Activated CD8-positive, alpha-beta memory T cell treated with anti-CD3 and anti-CD28 coated beads, Interleukin-2, amount 10 ng/mL, durations not matched to agents 7 days and 5 days (primary cell): ENCODE data around the gene LAG3. TPM values are rescaled to one million over a fixed set of nuclear protein-coding genes. Genes with fewer than 3 reads are reported as not detected.
"Not testable (repeated sequence)": the region's sequence is repeated elsewhere in the genome, so short reads cannot be mapped to it uniquely, and the experiment has no call there.

ENCODE experiments used
- ATAC-seq: fragments of 150-1000 bp; cut with Tn5 transposase; one replicate; pipeline ENCODE4 v1.10.0; 2021; ENCODE audit warnings: moderate library complexity
- CTCF ChIA-PET: fragments of 350-600 bp; sonication (Branson Sonifier 250); formaldehyde crosslinking; loops from one replicate; lab custom pipeline; 2021; ENCODE audit warnings: antibody characterized with exemption; lab: Charles Lee
- DNase-seq: peaks from one replicate; pipeline ENCODE4 v3.0.0-alpha.2; 2020
- H3K27ac Mint-ChIP-seq: one replicate; pipeline ENCODE4 v1.8.0; 2021; ENCODE audit warnings: mild to moderate bottlenecking, mixed read lengths
- H3K27me3 Mint-ChIP-seq: one replicate; pipeline ENCODE4 v1.8.0; 2021; ENCODE audit warnings: mixed read lengths
- H3K36me3 Mint-ChIP-seq: one replicate; pipeline ENCODE4 v1.8.0; 2021; ENCODE audit warnings: mild to moderate bottlenecking, mixed read lengths
- H3K4me1 Mint-ChIP-seq: one replicate; pipeline ENCODE4 v1.8.0; 2021; ENCODE audit warnings: mixed read lengths
- H3K4me3 Mint-ChIP-seq: one replicate; pipeline ENCODE4 v1.8.0; 2021; ENCODE audit warnings: mild to moderate bottlenecking, moderate library complexity, mixed read lengths
- H3K9me3 Mint-ChIP-seq: one replicate; pipeline ENCODE4 v1.8.0; 2022; ENCODE audit warnings: low read depth, mixed read lengths
- total RNA-seq, 2 experiments: library from RNA; stranded (reverse); gene quantifications; one replicate each; pipeline ENCODE4 v1.2.3, GENCODE V29; 2021

Gene LAG3
- total RNA-seq: 100 to 1,000 TPM; 320 to 420 TPM

DNA sequence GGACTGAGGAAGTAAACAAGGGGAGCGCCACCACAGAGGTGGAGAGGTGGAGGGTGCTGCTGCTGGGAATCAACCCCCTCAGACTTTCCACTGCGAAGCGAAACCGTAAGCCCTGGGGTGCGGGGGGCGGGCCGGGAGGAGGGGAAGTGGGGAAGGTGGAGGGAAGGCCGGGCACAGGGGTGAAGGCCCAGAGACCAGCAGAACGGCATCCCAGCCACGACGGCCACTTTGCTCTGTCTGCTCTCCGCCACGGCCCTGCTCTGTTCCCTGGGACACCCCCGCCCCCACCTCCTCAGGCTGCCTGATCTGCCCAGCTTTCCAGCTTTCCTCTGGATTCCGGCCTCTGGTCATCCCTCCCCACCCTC is at the start of gene LAG3:
Gene LAG3, plus strand, starts transcription at position 190 of the 365 bp plus-strand sequence. CDS start 333 bp downstream, outside the sequence.
- Mint-ChIP-seq H3K4me3 (peak within 1 kb of the TSS; percentile 90), H3K27ac (peak within 1 kb of the TSS; percentile 90), H3K27me3 (no peaks in the 10 kb centered on the region), H3K9me3 (no peaks in the 10 kb centered on the region), H3K36me3 (peaks cover 45% of the 10 kb centered on the region), H3K4me1 (peaks cover 58% of the 10 kb centered on the region)
- DNase-seq (peak; percentile 86), ATAC-seq (peak; percentile 43)
- CTCF ChIA-PET: interaction anchor here (1.0 to 5.7 kb wide), 8 partner anchors 9 to 100 kb away, joined by 3 to 98 read pairs (median 4); partner anchors contain the start of genes MLF2, P3H3 and SPSB2

DNA sequence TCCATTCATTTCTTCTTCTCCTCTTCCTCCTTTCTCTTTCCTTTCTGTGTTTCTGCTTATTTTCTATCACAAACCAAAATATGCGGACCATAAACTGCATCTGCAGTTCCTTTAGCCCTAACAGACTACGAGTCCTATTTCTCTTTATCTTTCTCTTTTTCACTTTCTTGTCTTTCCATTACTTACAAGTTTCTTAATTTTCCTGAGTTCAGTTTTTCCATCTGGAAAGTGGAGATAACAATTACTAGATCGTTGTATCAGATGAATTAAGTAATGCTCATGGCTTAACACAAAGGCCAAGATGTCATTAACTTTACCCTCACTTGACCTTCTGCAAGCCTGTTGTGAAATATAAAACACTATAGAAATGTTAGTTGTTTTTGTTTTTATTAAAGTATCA is 49.5 kb upstream of the LAG3 start:
- CTCF ChIA-PET: interaction anchor here (0.6 to 4.8 kb wide), 12 partner anchors 13 to 390 kb away, joined by 3 to 39 read pairs (median 8); partner anchors contain the start of genes CDCA3, MLF2, SPSB2 and USP5
- H3K9me3 Mint-ChIP-seq: no peaks in the 10 kb centered on the region
- ATAC-seq (no peak), DNase-seq (no peak)
- H3K27me3 Mint-ChIP-seq: no peaks in the 10 kb centered on the region
- H3K36me3 Mint-ChIP-seq: no peaks in the 10 kb centered on the region
- H3K27ac Mint-ChIP-seq: peak overlapping the region; percentile 3
- H3K4me1 Mint-ChIP-seq: peaks cover 21% of the 10 kb centered on the region
- H3K4me3 Mint-ChIP-seq: peak overlapping the region; percentile 79

- Mint-ChIP-seq H3K4me1 (peaks cover 21% of the 10 kb centered on the region), H3K4me3 (peak within 1 kb of the TSS; percentile 79)
- peak; percentile 99 for DNase-seq
Measured at GRCh38 chr12:6723607-6724408, 48.5 kb upstream of the LAG3 start, which contains the start of gene COPS7A. Gene COPS7A, plus strand, starts transcription at chr12:6724046. Its CDS starts 611 bp downstream, at chr12:6724657.

DNA sequence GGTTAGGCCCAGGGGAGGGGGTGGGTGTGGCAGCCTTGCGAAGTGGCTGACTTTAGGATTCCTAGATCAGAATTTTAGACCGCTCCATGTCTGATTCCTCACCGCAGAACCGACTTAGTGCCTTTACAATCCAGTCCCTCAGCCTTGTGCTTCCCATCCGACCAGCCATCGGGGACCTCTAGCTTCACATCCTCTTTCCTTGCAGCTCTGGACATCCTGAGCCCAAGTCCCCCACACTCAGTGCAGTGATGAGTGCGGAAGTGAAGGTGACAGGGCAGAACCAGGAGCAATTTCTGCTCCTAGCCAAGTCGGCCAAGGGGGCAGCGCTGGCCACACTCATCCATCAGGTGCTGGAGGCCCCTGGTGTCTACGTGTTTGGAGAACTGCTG is 47.9 kb upstream of the LAG3 start:
- Mint-ChIP-seq H3K27me3 (no peaks in the 10 kb centered on the region), H3K4me1 (peaks cover 21% of the 10 kb centered on the region), H3K27ac (peak overlapping the region; percentile 89), H3K4me3 (peak overlapping the region; percentile 79), H3K36me3 (no peaks in the 10 kb centered on the region), H3K9me3 (no peaks in the 10 kb centered on the region)
- DNase-seq: peak; percentile 70
- peak; percentile 38 for ATAC-seq
- CTCF ChIA-PET: interaction anchor here (0.7 to 4.8 kb wide), 21 partner anchors 12 to 389 kb away, joined by 3 to 39 read pairs (median 4); partner anchors contain the start of genes CDCA3, MLF2, MRPL51 and SPSB2

More at GRCh38 chr12:6723607-6724408, 48.5 kb upstream of the LAG3 start, which contains the start of gene COPS7A:
- CTCF ChIA-PET: interaction anchor here (0.5 to 4.8 kb wide), 26 partner anchors 12 to 389 kb away, joined by 3 to 39 read pairs (median 4); partner anchors contain the start of genes CDCA3, MLF2, MRPL51 and SPSB2
- no peaks in the 10 kb centered on the region for H3K9me3 Mint-ChIP-seq
- ATAC-seq: peak; percentile 95
- H3K27ac Mint-ChIP-seq: peak within 1 kb of the TSS; percentile 89
- H3K36me3 Mint-ChIP-seq: no peaks in the 10 kb centered on the region
- H3K27me3 Mint-ChIP-seq: no peaks in the 10 kb centered on the region

- CTCF ChIA-PET: interaction anchor here (1.4 to 4.8 kb wide), 4 partner anchors 12 to 55 kb away, joined by 3 to 39 read pairs (median 8); partner anchors contain the start of gene MLF2
- Mint-ChIP-seq H3K27me3 (no peaks in the 10 kb centered on the region), H3K4me3 (peak overlapping the region; percentile 79), H3K9me3 (no peaks in the 10 kb centered on the region), H3K36me3 (peaks cover 3% of the 10 kb centered on the region), H3K4me1 (peaks cover 21% of the 10 kb centered on the region), H3K27ac (peak overlapping the region; percentile 89)
- ATAC-seq (no peak), DNase-seq (no peak)
Measured at GRCh38 chr12:6725350-6725749, 47.0 kb upstream of the LAG3 start.

- DNase-seq (no peak), ATAC-seq (no peak)
- no peaks in the 10 kb centered on the region for H3K27me3 Mint-ChIP-seq
- H3K36me3 Mint-ChIP-seq: peaks cover 10% of the 10 kb centered on the region
- CTCF ChIA-PET: no interaction called here
- H3K27ac Mint-ChIP-seq: no peak overlapping the region
- no peaks in the 10 kb centered on the region for H3K9me3 Mint-ChIP-seq
- H3K4me3 Mint-ChIP-seq: no peak overlapping the region
- H3K4me1 Mint-ChIP-seq: peaks cover 13% of the 10 kb centered on the region
Measured at GRCh38 chr12:6729186-6729585, 43.1 kb upstream of the LAG3 start.

DNA sequence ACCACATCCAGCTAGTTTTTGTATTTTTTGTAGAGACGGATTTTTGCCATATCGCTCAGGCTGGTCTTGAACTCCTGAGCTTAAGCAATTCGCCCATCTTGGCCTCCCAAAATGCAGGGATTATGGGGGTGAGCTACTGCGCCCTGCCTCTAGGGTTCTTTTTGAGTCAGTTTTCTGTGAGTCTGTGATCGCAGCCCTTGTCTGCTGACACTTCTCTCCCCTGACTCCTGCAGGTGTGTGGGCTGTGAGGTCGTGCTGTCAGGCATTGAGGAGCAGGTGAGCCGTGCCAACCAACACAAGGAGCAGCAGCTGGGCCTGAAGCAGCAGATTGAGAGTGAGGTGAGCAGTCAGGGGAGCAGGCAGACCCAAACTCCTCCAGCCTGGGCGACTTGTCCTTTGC is 42.2 kb upstream of the LAG3 start:
- Mint-ChIP-seq H3K36me3 (peaks cover 10% of the 10 kb centered on the region), H3K4me3 (no peak overlapping the region), H3K4me1 (peaks cover 8% of the 10 kb centered on the region), H3K9me3 (no peaks in the 10 kb centered on the region), H3K27ac (no peak overlapping the region), H3K27me3 (no peaks in the 10 kb centered on the region)
- CTCF ChIA-PET: interaction anchor here (0.8 to 1.4 kb wide), 2 partner anchors 23 to 94 kb away, joined by 3 to 4 read pairs; partner anchors contain the start of gene MLF2
- ATAC-seq (no peak), DNase-seq (no peak)

DNA sequence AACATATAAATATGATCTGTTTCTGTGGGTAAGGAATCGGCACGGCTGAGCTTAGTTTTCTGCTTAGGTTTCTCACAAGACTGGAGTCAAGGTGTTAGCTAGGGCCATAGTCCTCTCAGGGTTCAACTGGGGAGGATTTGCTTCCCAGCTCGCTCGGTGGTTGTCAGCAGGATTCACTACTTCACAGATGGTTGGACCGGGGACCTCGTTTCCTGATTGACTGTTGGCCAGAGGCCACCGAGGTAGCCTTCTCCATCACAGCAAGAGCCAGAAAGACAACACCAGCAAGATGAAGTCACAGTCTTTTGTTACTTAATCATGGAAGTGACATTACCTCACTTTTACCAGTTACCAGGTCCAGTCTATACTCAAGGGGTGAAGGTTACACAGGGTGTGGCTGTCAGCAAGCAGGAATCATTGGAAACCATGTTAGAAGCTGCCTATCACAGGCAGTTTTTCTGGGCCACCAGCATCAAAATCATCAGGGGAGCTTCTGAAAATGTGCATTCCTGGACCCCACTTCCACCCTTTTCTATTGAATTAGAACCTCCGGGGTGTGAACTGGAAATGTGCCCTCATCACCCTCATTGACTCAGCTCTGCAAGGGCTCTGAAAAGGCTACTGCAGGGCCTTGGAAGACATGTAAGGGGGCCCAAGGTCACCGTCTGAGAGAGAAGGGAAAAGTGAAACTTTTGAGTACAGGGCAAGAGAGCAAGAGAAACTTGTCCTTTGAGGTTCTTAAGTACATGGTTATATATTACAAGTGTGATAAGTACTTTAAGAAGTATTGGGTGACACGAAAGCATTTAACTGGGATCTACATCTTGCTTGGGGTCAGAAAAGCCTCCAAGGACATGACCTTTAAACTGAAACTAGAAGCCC is 37.6 kb upstream of the LAG3 start:
- H3K36me3 Mint-ChIP-seq: peaks cover 8% of the 10 kb centered on the region
- H3K27me3 Mint-ChIP-seq: no peaks in the 10 kb centered on the region
- ATAC-seq: no peak
- peaks cover 9% of the 10 kb centered on the region for H3K4me1 Mint-ChIP-seq
- peak overlapping the region; percentile 9 for H3K27ac Mint-ChIP-seq
- H3K4me3 Mint-ChIP-seq: no peak overlapping the region
- CTCF ChIA-PET: interaction anchor here (3.9 to 4.8 kb wide), 2 partner anchors 18 to 90 kb away, joined by 15 to 24 read pairs; partner anchors contain the start of gene MLF2
- no peaks in the 10 kb centered on the region for H3K9me3 Mint-ChIP-seq
- DNase-seq: no peak

DNA sequence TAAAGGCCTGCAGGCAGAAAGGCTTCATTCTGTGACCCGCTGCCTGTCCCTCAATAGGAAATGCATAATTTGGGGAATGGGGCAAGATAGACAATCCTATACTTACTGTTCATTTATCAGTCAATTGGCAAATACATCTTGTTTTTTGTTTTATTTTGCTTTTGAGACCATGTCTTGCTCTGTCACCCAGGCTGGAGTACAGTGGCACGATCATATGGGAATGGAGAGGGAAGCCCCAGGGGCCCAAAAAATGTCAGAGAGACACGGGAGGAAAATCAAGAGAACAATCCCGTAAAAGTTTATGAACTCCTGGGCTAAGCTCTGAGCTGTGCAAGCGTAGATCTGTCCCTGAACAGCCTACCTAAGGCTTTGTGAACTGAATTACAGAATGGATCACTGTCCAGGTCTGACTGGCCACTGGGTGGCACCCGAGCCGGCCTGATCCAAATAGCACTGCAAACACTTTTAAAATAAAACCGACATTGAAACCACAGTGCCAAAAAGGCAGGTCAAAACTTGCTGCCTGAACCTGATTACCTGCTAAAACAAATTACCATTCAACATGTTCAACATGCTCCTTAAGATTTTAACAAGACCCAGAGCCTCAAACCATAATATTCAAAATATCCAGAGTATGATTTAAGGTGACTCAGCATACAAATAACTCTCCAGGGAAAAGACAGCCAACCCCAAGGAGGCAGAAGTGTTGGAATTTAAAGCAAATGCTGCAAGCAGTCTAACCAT is 36.7 kb upstream of the LAG3 start:
- ATAC-seq (peak; percentile 84), DNase-seq (peak; percentile 72)
- no peaks in the 10 kb centered on the region for H3K27me3 Mint-ChIP-seq
- peaks cover 9% of the 10 kb centered on the region for H3K4me1 Mint-ChIP-seq
- no peaks in the 10 kb centered on the region for H3K9me3 Mint-ChIP-seq
- H3K4me3 Mint-ChIP-seq: no peak overlapping the region
- peak overlapping the region; percentile 22 for H3K27ac Mint-ChIP-seq
- peaks cover 7% of the 10 kb centered on the region for H3K36me3 Mint-ChIP-seq
- CTCF ChIA-PET: interaction anchor here (0.8 to 4.8 kb wide), 2 partner anchors 11 to 89 kb away, joined by 3 to 24 read pairs; no protein-coding TSS in a partner anchor

DNA sequence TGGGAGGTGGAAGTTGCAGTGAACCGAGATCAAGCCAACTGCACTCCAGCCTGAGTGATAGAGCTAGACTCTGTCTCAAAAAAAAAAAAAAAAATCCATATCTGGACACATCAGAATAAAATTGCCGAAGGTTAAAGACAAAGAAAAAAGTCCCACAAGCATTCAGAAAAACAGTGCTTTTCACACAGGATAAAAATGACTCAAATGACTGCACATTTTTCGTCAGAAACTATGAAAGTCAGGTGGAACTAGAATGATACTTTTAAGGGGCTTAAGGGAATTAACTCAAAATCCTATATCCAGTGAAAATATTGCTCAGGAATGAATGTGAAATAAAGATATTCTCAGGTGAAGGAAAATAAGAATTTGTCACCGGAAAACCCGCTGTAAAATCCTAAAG is 35.6 kb upstream of the LAG3 start:
- Mint-ChIP-seq H3K27me3 (no peaks in the 10 kb centered on the region), H3K36me3 (no peaks in the 10 kb centered on the region), H3K27ac (no peak overlapping the region), H3K4me3 (no peak overlapping the region), H3K9me3 (no peaks in the 10 kb centered on the region), H3K4me1 (peaks cover 9% of the 10 kb centered on the region)
- CTCF ChIA-PET: interaction anchor here (0.6 to 4.8 kb wide), 4 partner anchors 12 to 88 kb away, joined by 3 to 24 read pairs (median 3); partner anchors contain the start of gene COPS7A
- no peak for DNase-seq
- ATAC-seq: no peak

- H3K9me3 Mint-ChIP-seq, H3K4me3 Mint-ChIP-seq, H3K27me3 Mint-ChIP-seq: not testable (repeated sequence)
Measured at GRCh38 chr12:6742080-6742479, 30.2 kb upstream of the LAG3 start.

GRCh38 chr12:6742834-6743233 is 29.5 kb upstream of the LAG3 start:
- Mint-ChIP-seq H3K27me3 (no peaks in the 10 kb centered on the region), H3K36me3 (peaks cover 12% of the 10 kb centered on the region), H3K4me1 (peaks cover 14% of the 10 kb centered on the region), H3K27ac (no peak overlapping the region), H3K4me3 (no peak overlapping the region), H3K9me3 (peaks cover 3% of the 10 kb centered on the region)
- CTCF ChIA-PET: interaction anchor here (0.7 to 2.7 kb wide), 3 partner anchors 10 to 1136 kb away, joined by 3 to 8 read pairs (median 3); partner anchors contain the start of gene MLF2
- no peak for DNase-seq
- ATAC-seq: no peak

More at GRCh38 chr12:6742080-6742479, 30.2 kb upstream of the LAG3 start:
- not testable (repeated sequence) for H3K27ac Mint-ChIP-seq, ATAC-seq, H3K36me3 Mint-ChIP-seq, DNase-seq
- peaks cover 14% of the 10 kb centered on the region for H3K4me1 Mint-ChIP-seq
- CTCF ChIA-PET: interaction anchor here (0.9 to 2.7 kb wide), 2 partner anchors 11 to 36 kb away, joined by 3 to 8 read pairs; partner anchors contain the start of gene MLF2
